HS-5 (cell line): ENCODE results near the gene NUMB.
A peak's percentile ranks its signal among the peaks of the same experiment; 100 is the strongest.

ENCODE experiments used
- DNase-seq: peaks from one replicate; pipeline ENCODE4 v3.0.0-alpha.2; 2012; ENCODE audit warnings: low read depth

The NUMB gene

GRCh38 chr14:73245480-73246325 lies 212.6 kb downstream of the NUMB start:
- no peak for DNase-seq

GRCh38 chr14:73244541-73245290 lies 213.6 kb downstream of the NUMB start:
- DNase-seq = no peak

GRCh38 chr14:73243748-73244147 lies 214.6 kb downstream of the NUMB start:
- no peak for DNase-seq

- DNase-seq = no peak
These were observed 215.0 kb downstream of the NUMB start for GRCh38 chr14:73243341-73243740.

- no peak for DNase-seq
These were observed 215.9 kb downstream of the NUMB start for GRCh38 chr14:73242357-73242901.

GRCh38 chr14:73241481-73242165 lies 216.7 kb downstream of the NUMB start:
- DNase-seq = no peak

- no peak for DNase-seq
These were observed 217.4 kb downstream of the NUMB start for GRCh38 chr14:73240816-73241480.

- DNase-seq = no peak
These were observed 218.7 kb downstream of the NUMB start for GRCh38 chr14:73239393-73240241.

- no peak for DNase-seq
These were observed 219.4 kb downstream of the NUMB start for GRCh38 chr14:73238941-73239340.

- DNase-seq = peak; percentile 28
These were observed 219.9 kb downstream of the NUMB start for GRCh38 chr14:73238424-73238852.

- no peak for DNase-seq
These were observed 220.4 kb downstream of the NUMB start for GRCh38 chr14:73237786-73238423.

GRCh38 chr14:73237219-73237785 lies 221.0 kb downstream of the NUMB start, which contains the start of gene PAPLN:
Gene PAPLN, plus strand, starts transcription at chr14:73237506. Its CDS starts 2,273 bp downstream, at chr14:73239779.
- no peak for DNase-seq

GRCh38 chr14:73236752-73237218 lies 221.6 kb downstream of the NUMB start:
- DNase-seq = no peak

GRCh38 chr14:73236157-73236556 lies 222.2 kb downstream of the NUMB start:
- DNase-seq = no peak

GRCh38 chr14:73235531-73236155 lies 222.7 kb downstream of the NUMB start:
- no peak for DNase-seq

GRCh38 chr14:73234586-73235394 lies 223.6 kb downstream of the NUMB start:
- no peak for DNase-seq

- DNase-seq = no peak
These were observed 224.3 kb downstream of the NUMB start for GRCh38 chr14:73234029-73234428.

GRCh38 chr14:73233564-73233963 lies 224.8 kb downstream of the NUMB start:
- no peak for DNase-seq
